Mesendoderm (in vitro differentiated cells): ENCODE results near the gene PTPN6.

ENCODE experiments used
- DNase-seq: peaks from one replicate; pipeline ENCODE4 v3.0.0; 2013
- H2AK5ac ChIP-seq: 2 replicates; pipeline ENCODE4 v1.6.1; 2013; ENCODE audit warnings: low read length, inconsistent platforms
- H2BK120ac ChIP-seq: 2 replicates; pipeline ENCODE4 v1.6.1; 2013; ENCODE audit warnings: low read depth, mild to moderate bottlenecking, low read length, moderate library complexity, mixed read lengths
- H2BK15ac ChIP-seq: replicated peaks from 2 replicates; pipeline ENCODE4 v1.6.1; 2013; ENCODE audit warnings: low read depth, mild to moderate bottlenecking, moderate library complexity
- H2BK5ac ChIP-seq: 2 replicates; pipeline ENCODE4 v1.6.1; 2013; ENCODE audit warnings: low read length, inconsistent platforms
- H3K18ac ChIP-seq: 2 replicates; pipeline ENCODE4 v1.6.1; 2013; ENCODE audit warnings: mild to moderate bottlenecking, low read length, mixed read lengths
- H3K23ac ChIP-seq: one replicate; pipeline ENCODE4 v1.6.1; 2013; ENCODE audit warnings: low read length
- H3K27ac ChIP-seq: 2 replicates; pipeline ENCODE4 v1.5.1; 2013; ENCODE audit warnings: low read depth, mild to moderate bottlenecking, inconsistent platforms, low read length, moderate library complexity
- H3K27me3 ChIP-seq: 2 replicates; pipeline ENCODE4 v1.6.1; 2013; ENCODE audit warnings: low read length, control low read depth, mild to moderate bottlenecking, inconsistent platforms; ENCODE audit not compliant: insufficient read depth, poor library complexity
- H3K36me3 ChIP-seq: 2 replicates; pipeline ENCODE4 v1.6.1; 2013; ENCODE audit warnings: low read length, inconsistent platforms; ENCODE audit not compliant: control insufficient read depth, insufficient read depth
- H3K4ac ChIP-seq: one replicate; pipeline ENCODE4 v1.6.1; 2013; ENCODE audit warnings: low read depth, mild to moderate bottlenecking, low read length, moderate library complexity
- H3K4me1 ChIP-seq: 2 replicates; pipeline ENCODE4 v1.6.1; 2013; ENCODE audit warnings: low read depth, low read length, inconsistent platforms; ENCODE audit not compliant: control insufficient read depth
- H3K4me2 ChIP-seq: 2 replicates; pipeline ENCODE4 v1.6.1; 2013; ENCODE audit warnings: low read length
- H3K4me3 ChIP-seq: 2 replicates; pipeline ENCODE4 v1.5.1; 2013; ENCODE audit warnings: mild to moderate bottlenecking, low read length
- H3K56ac ChIP-seq: one replicate; pipeline ENCODE4 v1.6.1; 2013; ENCODE audit warnings: low read length
- H3K79me1 ChIP-seq: 2 replicates; pipeline ENCODE4 v1.6.1; 2013; ENCODE audit warnings: low read length, inconsistent platforms
- H3K79me2 ChIP-seq: 2 replicates; pipeline ENCODE4 v1.6.1; 2013; ENCODE audit warnings: mild to moderate bottlenecking, low read length; ENCODE audit not compliant: control insufficient read depth, insufficient read depth
- H3K9ac ChIP-seq: 2 replicates; pipeline ENCODE4 v1.6.1; 2013; ENCODE audit warnings: low read length, inconsistent platforms
- H4K5ac ChIP-seq: one replicate; pipeline ENCODE4 v1.6.1; 2013; ENCODE audit warnings: low read length
- H4K8ac ChIP-seq: one replicate; pipeline ENCODE4 v1.6.1; 2013; ENCODE audit warnings: low read depth, mild to moderate bottlenecking, control low read depth, low read length, moderate library complexity
- WGBS: extraction: QIAGEN DNeasy Blood & Tissue Kit; methylation state at CpG from one replicate; pipeline ENCODE4 v1.1.7; 2013; ENCODE audit warnings: low lambda C conversion rate, missing lambda C conversion rate; ENCODE audit not compliant: insufficient coverage; ENCODE audit errors: extremely low coverage; 5-methylcytosine and 5-hydroxymethylcytosine counted together

The PTPN6 gene

GRCh38 chr12:7001921-7002591, 50.9 kb downstream of the PTPN6 start:
- H3K9ac ChIP-seq: no peak overlapping the region
- H3K27me3 ChIP-seq: no peaks in the 10 kb centered on the region
- no peak overlapping the region for H3K27ac ChIP-seq
- no peaks in the 10 kb centered on the region for H3K36me3 ChIP-seq
- no peak overlapping the region for H3K4me3 ChIP-seq
- H3K4me1 ChIP-seq: no peaks in the 10 kb centered on the region
- no peak overlapping the region for H2AK5ac ChIP-seq
- H2BK5ac ChIP-seq: no peak overlapping the region
- no CpG with 5 or more reads among the region's 7 CpGs for WGBS
- no peak overlapping the region for H3K4me2 ChIP-seq
- H3K56ac ChIP-seq: no peak overlapping the region
- no peak for DNase-seq
- H4K8ac ChIP-seq: no peak overlapping the region
- H4K5ac ChIP-seq: no peak overlapping the region
- H3K18ac ChIP-seq: no peak overlapping the region
- no peak overlapping the region for H3K23ac ChIP-seq
- H2BK120ac ChIP-seq: no peak overlapping the region
- no peak overlapping the region for H3K4ac ChIP-seq
- H3K79me2 ChIP-seq: no peaks in the 10 kb centered on the region
- no peak overlapping the region for H2BK15ac ChIP-seq
- no peaks in the 10 kb centered on the region for H3K79me1 ChIP-seq

- H3K79me2 ChIP-seq: no peaks in the 10 kb centered on the region
- H3K4me3 ChIP-seq: no peak overlapping the region
- no peak overlapping the region for H3K23ac ChIP-seq
- H2BK15ac ChIP-seq: no peak overlapping the region
- H3K27me3 ChIP-seq: no peaks in the 10 kb centered on the region
- H3K9ac ChIP-seq: no peak overlapping the region
- H3K56ac ChIP-seq: no peak overlapping the region
- no peaks in the 10 kb centered on the region for H3K4me1 ChIP-seq
- no peaks in the 10 kb centered on the region for H3K36me3 ChIP-seq
- H3K18ac ChIP-seq: no peak overlapping the region
- no peak overlapping the region for H2AK5ac ChIP-seq
- H3K79me1 ChIP-seq: no peaks in the 10 kb centered on the region
- WGBS: no CpG with 5 or more reads among the region's 2 CpGs
- no peak overlapping the region for H3K4me2 ChIP-seq
- no peak overlapping the region for H3K4ac ChIP-seq
- no peak overlapping the region for H2BK120ac ChIP-seq
- no peak overlapping the region for H2BK5ac ChIP-seq
- no peak overlapping the region for H4K5ac ChIP-seq
- H3K27ac ChIP-seq: no peak overlapping the region
- H4K8ac ChIP-seq: no peak overlapping the region
- DNase-seq: no peak
Measured at GRCh38 chr12:7004287-7004803, 53.2 kb downstream of the PTPN6 start.

GRCh38 chr12:7004840-7005239, 53.7 kb downstream of the PTPN6 start:
- no peaks in the 10 kb centered on the region for H3K4me1 ChIP-seq
- H3K79me2 ChIP-seq: no peaks in the 10 kb centered on the region
- H4K5ac ChIP-seq: no peak overlapping the region
- WGBS: no CpG with 5 or more reads among the region's 2 CpGs
- no peaks in the 10 kb centered on the region for H3K79me1 ChIP-seq
- no peak overlapping the region for H2BK5ac ChIP-seq
- no peak overlapping the region for H3K27ac ChIP-seq
- H2BK120ac ChIP-seq: no peak overlapping the region
- no peak overlapping the region for H4K8ac ChIP-seq
- DNase-seq: no peak
- no peak overlapping the region for H3K9ac ChIP-seq
- no peak overlapping the region for H2BK15ac ChIP-seq
- no peak overlapping the region for H2AK5ac ChIP-seq
- H3K36me3 ChIP-seq: no peaks in the 10 kb centered on the region
- H3K56ac ChIP-seq: no peak overlapping the region
- H3K18ac ChIP-seq: no peak overlapping the region
- H3K4me3 ChIP-seq: no peak overlapping the region
- no peak overlapping the region for H3K4ac ChIP-seq
- no peaks in the 10 kb centered on the region for H3K27me3 ChIP-seq
- no peak overlapping the region for H3K23ac ChIP-seq
- H3K4me2 ChIP-seq: no peak overlapping the region

- no CpG with 5 or more reads among the region's 2 CpGs for WGBS
- no peak overlapping the region for H3K4me2 ChIP-seq
- DNase-seq: no peak
- no peak overlapping the region for H3K4me3 ChIP-seq
- no peak overlapping the region for H2AK5ac ChIP-seq
- H4K8ac ChIP-seq: no peak overlapping the region
- H3K18ac ChIP-seq: no peak overlapping the region
- H2BK120ac ChIP-seq: no peak overlapping the region
- no peaks in the 10 kb centered on the region for H3K79me2 ChIP-seq
- no peaks in the 10 kb centered on the region for H3K36me3 ChIP-seq
- no peak overlapping the region for H3K23ac ChIP-seq
- H4K5ac ChIP-seq: no peak overlapping the region
- no peak overlapping the region for H3K9ac ChIP-seq
- H2BK5ac ChIP-seq: no peak overlapping the region
- no peak overlapping the region for H3K27ac ChIP-seq
- H3K4ac ChIP-seq: no peak overlapping the region
- no peaks in the 10 kb centered on the region for H3K79me1 ChIP-seq
- H3K4me1 ChIP-seq: no peaks in the 10 kb centered on the region
- no peak overlapping the region for H2BK15ac ChIP-seq
- no peak overlapping the region for H3K56ac ChIP-seq
- H3K27me3 ChIP-seq: no peaks in the 10 kb centered on the region
Measured at GRCh38 chr12:7005311-7005710, 54.2 kb downstream of the PTPN6 start.

- no peak overlapping the region for H3K18ac ChIP-seq
- H3K4me3 ChIP-seq: no peak overlapping the region
- H3K9ac ChIP-seq: no peak overlapping the region
- DNase-seq: no peak
- H3K36me3 ChIP-seq: no peaks in the 10 kb centered on the region
- no peaks in the 10 kb centered on the region for H3K4me1 ChIP-seq
- H2BK5ac ChIP-seq: no peak overlapping the region
- no peak overlapping the region for H3K4ac ChIP-seq
- H3K79me2 ChIP-seq: no peaks in the 10 kb centered on the region
- H4K5ac ChIP-seq: no peak overlapping the region
- no peak overlapping the region for H3K23ac ChIP-seq
- no peak overlapping the region for H2BK15ac ChIP-seq
- WGBS: no CpG with 5 or more reads among the region's 3 CpGs
- H4K8ac ChIP-seq: no peak overlapping the region
- H3K79me1 ChIP-seq: no peaks in the 10 kb centered on the region
- H3K27ac ChIP-seq: no peak overlapping the region
- no peak overlapping the region for H2BK120ac ChIP-seq
- no peak overlapping the region for H3K4me2 ChIP-seq
- no peak overlapping the region for H2AK5ac ChIP-seq
- H3K56ac ChIP-seq: no peak overlapping the region
- no peaks in the 10 kb centered on the region for H3K27me3 ChIP-seq
Measured at GRCh38 chr12:7006639-7007038, 55.5 kb downstream of the PTPN6 start.

GRCh38 chr12:7008864-7009263, 57.7 kb downstream of the PTPN6 start:
- no peak overlapping the region for H3K4me2 ChIP-seq
- no peaks in the 10 kb centered on the region for H3K27me3 ChIP-seq
- no peak overlapping the region for H3K4ac ChIP-seq
- H3K4me3 ChIP-seq: no peak overlapping the region
- H3K56ac ChIP-seq: no peak overlapping the region
- no peak overlapping the region for H3K9ac ChIP-seq
- DNase-seq: no peak
- no peaks in the 10 kb centered on the region for H3K36me3 ChIP-seq
- no peak overlapping the region for H3K23ac ChIP-seq
- H3K4me1 ChIP-seq: no peaks in the 10 kb centered on the region
- H3K27ac ChIP-seq: no peak overlapping the region
- H2BK5ac ChIP-seq: no peak overlapping the region
- H2BK15ac ChIP-seq: no peak overlapping the region
- WGBS: no CpG with 5 or more reads among the region's 2 CpGs
- no peak overlapping the region for H2AK5ac ChIP-seq
- H4K8ac ChIP-seq: no peak overlapping the region
- peaks cover 2% of the 10 kb centered on the region for H3K79me1 ChIP-seq
- no peak overlapping the region for H4K5ac ChIP-seq
- no peaks in the 10 kb centered on the region for H3K79me2 ChIP-seq
- no peak overlapping the region for H2BK120ac ChIP-seq
- no peak overlapping the region for H3K18ac ChIP-seq
